GM21447 (cell line): Measurements from ENCODE around the gene PTPRN2.
"Not testable (repeated sequence)": the region's sequence is repeated elsewhere in the genome, so short reads cannot be mapped to it uniquely, and the experiment has no call there.

ENCODE experiments used
- ATAC-seq: cut with Tn5 transposase; IDR thresholded peaks from one replicate; pipeline ENCODE4 v1.9.1; 2021; ENCODE audit not compliant: unreplicated experiment

Gene PTPRN2

GRCh38 chr7:157952841-157953645 lies 634.6 kb downstream of the PTPRN2 start:
- ATAC-seq, result no peak

GRCh38 chr7:157952050-157952667 lies 635.5 kb downstream of the PTPRN2 start:
- no peak for ATAC-seq

- ATAC-seq, result no peak
Measured at GRCh38 chr7:157951300-157952049, 636.1 kb downstream of the PTPRN2 start.

- no peak for ATAC-seq
Measured at GRCh38 chr7:157949711-157950110, 637.9 kb downstream of the PTPRN2 start.

GRCh38 chr7:157947504-157947903 lies 640.1 kb downstream of the PTPRN2 start:
- no peak for ATAC-seq

- ATAC-seq, result no peak
Measured at GRCh38 chr7:157946398-157947060, 641.1 kb downstream of the PTPRN2 start.

- no peak for ATAC-seq
Measured at GRCh38 chr7:157945401-157945800, 642.2 kb downstream of the PTPRN2 start.

GRCh38 chr7:157944734-157945291 lies 642.8 kb downstream of the PTPRN2 start:
- ATAC-seq, result no peak

GRCh38 chr7:157944051-157944450 lies 643.6 kb downstream of the PTPRN2 start:
- no peak for ATAC-seq

GRCh38 chr7:157943561-157943960 lies 644.1 kb downstream of the PTPRN2 start:
- ATAC-seq, result no peak

- no peak for ATAC-seq
Measured at GRCh38 chr7:157941210-157941609, 646.4 kb downstream of the PTPRN2 start.

GRCh38 chr7:157940497-157940896 lies 647.1 kb downstream of the PTPRN2 start:
- no peak for ATAC-seq

GRCh38 chr7:157938211-157938610 lies 649.4 kb downstream of the PTPRN2 start:
- ATAC-seq, result no peak

- ATAC-seq, result no peak
Measured at GRCh38 chr7:157937406-157937805, 650.2 kb downstream of the PTPRN2 start.

- ATAC-seq, result no peak
Measured at GRCh38 chr7:157936976-157937375, 650.6 kb downstream of the PTPRN2 start.

GRCh38 chr7:157935721-157936120 lies 651.9 kb downstream of the PTPRN2 start:
- ATAC-seq, result not testable (repeated sequence)

GRCh38 chr7:157933219-157934155 lies 654.1 kb downstream of the PTPRN2 start:
- ATAC-seq, result not testable (repeated sequence)

GRCh38 chr7:157932498-157933218 lies 655.0 kb downstream of the PTPRN2 start:
- no peak for ATAC-seq

- no peak for ATAC-seq
Measured at GRCh38 chr7:157930926-157931466, 656.6 kb downstream of the PTPRN2 start.
